Measurements from ENCODE around the gene RPS29. TPM values are rescaled to one million over a fixed set of nuclear protein-coding genes. Genes with fewer than 3 reads are reported as not detected.

Gene RPS29
- total RNA-seq, 1 donor from 2014 or later, result 5,636 TPM

DNA sequence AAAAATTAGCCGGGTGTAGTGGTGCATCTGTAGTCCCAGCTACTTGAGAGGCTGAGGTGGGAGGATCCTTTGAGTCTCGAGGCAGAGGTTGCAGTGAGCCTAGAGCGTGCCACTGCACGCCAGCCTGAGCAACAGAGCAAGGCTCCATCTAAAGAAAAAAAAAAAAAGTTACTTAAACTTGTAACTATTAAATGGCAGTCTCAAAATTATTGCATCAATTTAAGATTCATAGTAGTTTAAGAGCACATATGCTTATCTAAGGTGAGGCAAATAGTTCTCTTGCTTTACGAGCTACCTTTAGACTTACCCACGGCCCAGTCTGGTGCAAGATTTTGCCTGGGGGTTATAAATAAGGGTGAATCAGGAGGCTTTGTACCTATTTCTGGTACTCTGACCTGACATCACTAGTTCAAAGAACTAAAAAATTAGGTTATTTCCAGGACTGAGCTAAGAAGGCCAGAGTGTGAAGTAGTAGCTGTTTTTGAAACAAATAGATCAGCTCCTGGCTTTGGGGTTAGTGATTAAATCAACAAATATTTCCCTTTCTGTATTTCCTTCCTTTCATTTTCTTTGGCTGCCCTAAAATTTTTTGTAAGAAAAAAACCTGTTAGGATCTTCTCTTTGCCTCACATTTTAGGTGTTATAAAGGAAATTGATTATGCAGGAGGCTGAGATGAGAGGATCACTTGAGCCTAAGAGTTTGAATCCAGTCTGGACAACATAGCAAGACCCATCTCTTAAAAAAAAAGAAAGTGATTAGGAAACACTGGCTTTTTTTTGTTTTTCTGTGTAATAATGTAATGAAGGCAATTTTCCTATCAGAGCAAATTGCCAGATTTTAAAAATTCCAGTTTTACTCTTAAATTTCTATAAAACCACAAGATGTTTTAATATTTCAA, 38.0 kb upstream of the RPS29 start:
- Histone ChIP-seq H2AFZ (replicated peaks) (no peak overlapping the region), H3K9me3 (ENCODE audit: low read depth) (no peaks in the 10 kb centered on the region), H3K79me2 (ENCODE audit: low read depth) (peaks cover 70% of the 10 kb centered on the region), H3K4me1 (peaks cover 20% of the 10 kb centered on the region), H4K20me1 (ENCODE audit: low read depth) (peaks cover 63% of the 10 kb centered on the region), H3K4me2 (no peak overlapping the region), H3K27me3 (no peaks in the 10 kb centered on the region), H3K36me3 (peaks cover 23% of the 10 kb centered on the region), H3K4me3 (no peak overlapping the region), H3F3A (ENCODE audit: low read depth) (peaks cover 37% of the 10 kb centered on the region), H3K27ac (no peak overlapping the region), H3K9ac (no peak overlapping the region)
- H3K27me3 Mint-ChIP-seq (ENCODE audit: insufficient read depth, low read depth), result peaks cover 5% of the 10 kb centered on the region
- peaks cover 17% of the 10 kb centered on the region for H3K36me3 Mint-ChIP-seq
- H3K27ac Mint-ChIP-seq, result no peak overlapping the region
- no peaks in the 10 kb centered on the region for H3K9me3 Mint-ChIP-seq
- DNase-seq (ENCODE audit: low spot score), result no peak
- peaks cover 30% of the 10 kb centered on the region for H3K4me1 Mint-ChIP-seq
- TF ChIP-seq EZH2phosphoT487 (IDR thresholded peaks at IDR 0.05) (no peak), EZH2 (IDR thresholded peaks at IDR 0.05) (no peak), CTCF (IDR thresholded peaks at IDR 0.05) (no peak)
- peak overlapping the region; percentile 27 for H3K4me3 Mint-ChIP-seq

- peaks cover 42% of the 10 kb centered on the region for H3F3A ChIP-seq (ENCODE audit: low read depth)
- H3K79me2 ChIP-seq (ENCODE audit: low read depth), result peaks cover 70% of the 10 kb centered on the region
- H3K27ac ChIP-seq, result no peak overlapping the region
- peaks cover 25% of the 10 kb centered on the region for H3K36me3 ChIP-seq
- H3K9me3 ChIP-seq (ENCODE audit: low read depth), result no peaks in the 10 kb centered on the region
- no peak for DNase-seq (ENCODE audit: low spot score)
- peaks cover 23% of the 10 kb centered on the region for H3K36me3 Mint-ChIP-seq
- H3K4me2 ChIP-seq, result peak overlapping the region; percentile 95
- peaks cover 5% of the 10 kb centered on the region for H3K27me3 Mint-ChIP-seq (ENCODE audit: insufficient read depth, low read depth)
- H3K4me3 ChIP-seq, result no peak overlapping the region
- peaks cover 63% of the 10 kb centered on the region for H4K20me1 ChIP-seq (ENCODE audit: low read depth)
- no peak overlapping the region for H3K27ac Mint-ChIP-seq
- H3K4me1 Mint-ChIP-seq, result peaks cover 34% of the 10 kb centered on the region
- H3K27me3 ChIP-seq, result no peaks in the 10 kb centered on the region
- H3K9me3 Mint-ChIP-seq, result no peaks in the 10 kb centered on the region
- no peak overlapping the region for H3K9ac ChIP-seq
- peaks cover 22% of the 10 kb centered on the region for H3K4me1 ChIP-seq
- no peak for TF ChIP-seq EZH2 (IDR thresholded peaks at IDR 0.05)
- TF ChIP-seq CTCF (IDR thresholded peaks at IDR 0.05), result no peak
- no peak for TF ChIP-seq EZH2phosphoT487 (IDR thresholded peaks at IDR 0.05)
- no peak overlapping the region for H2AFZ ChIP-seq (replicated peaks)
- peak overlapping the region; percentile 27 for H3K4me3 Mint-ChIP-seq
These were observed 37.2 kb upstream of the RPS29 start for GRCh38 chr14:49623387-49623786.

DNA sequence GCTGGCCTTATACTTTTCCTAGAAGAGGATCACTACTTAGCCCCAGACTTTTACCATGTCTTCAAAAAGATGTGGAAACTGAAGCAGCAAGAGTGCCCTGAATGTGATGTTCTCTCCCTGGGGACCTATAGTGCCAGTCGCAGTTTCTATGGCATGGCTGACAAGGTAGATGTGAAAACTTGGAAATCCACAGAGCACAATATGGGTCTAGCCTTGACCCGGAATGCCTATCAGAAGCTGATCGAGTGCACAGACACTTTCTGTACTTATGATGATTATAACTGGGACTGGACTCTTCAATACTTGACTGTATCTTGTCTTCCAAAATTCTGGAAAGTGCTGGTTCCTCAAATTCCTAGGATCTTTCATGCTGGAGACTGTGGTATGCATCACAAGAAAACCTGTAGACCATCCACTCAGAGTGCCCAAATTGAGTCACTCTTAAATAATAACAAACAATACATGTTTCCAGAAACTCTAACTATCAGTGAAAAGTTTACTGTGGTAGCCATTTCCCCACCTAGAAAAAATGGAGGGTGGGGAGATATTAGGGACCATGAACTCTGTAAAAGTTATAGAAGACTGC, 35.9 kb upstream of the RPS29 start:
- Mint-ChIP-seq H3K4me3 (peak overlapping the region; percentile 100), H3K4me1 (peaks cover 34% of the 10 kb centered on the region), H3K27ac (no peak overlapping the region), H3K27me3 (ENCODE audit: insufficient read depth, low read depth) (peaks cover 5% of the 10 kb centered on the region), H3K36me3 (peaks cover 22% of the 10 kb centered on the region), H3K9me3 (no peaks in the 10 kb centered on the region)
- no peak overlapping the region for H3K27ac ChIP-seq
- H2AFZ ChIP-seq (replicated peaks), result no peak overlapping the region
- H4K20me1 ChIP-seq (ENCODE audit: low read depth), result peaks cover 57% of the 10 kb centered on the region
- no peaks in the 10 kb centered on the region for H3K27me3 ChIP-seq
- peak overlapping the region; percentile 72 for H3K4me3 ChIP-seq
- no peaks in the 10 kb centered on the region for H3K9me3 ChIP-seq (ENCODE audit: low read depth)
- peaks cover 25% of the 10 kb centered on the region for H3K36me3 ChIP-seq
- no peak for DNase-seq (ENCODE audit: low spot score)
- peaks cover 48% of the 10 kb centered on the region for H3F3A ChIP-seq (ENCODE audit: low read depth)
- H3K9ac ChIP-seq, result no peak overlapping the region
- H3K79me2 ChIP-seq (ENCODE audit: low read depth), result peaks cover 72% of the 10 kb centered on the region
- H3K4me2 ChIP-seq, result peak overlapping the region; percentile 95
- no peak for TF ChIP-seq EZH2phosphoT487 (IDR thresholded peaks at IDR 0.05)
- TF ChIP-seq EZH2 (IDR thresholded peaks at IDR 0.05), result no peak
- TF ChIP-seq CTCF (IDR thresholded peaks at IDR 0.05), result no peak
- H3K4me1 ChIP-seq, result peaks cover 22% of the 10 kb centered on the region

All from neural progenitor cell (in vitro differentiated cells).